ENCODE results near the gene RNASEL.

DNA sequence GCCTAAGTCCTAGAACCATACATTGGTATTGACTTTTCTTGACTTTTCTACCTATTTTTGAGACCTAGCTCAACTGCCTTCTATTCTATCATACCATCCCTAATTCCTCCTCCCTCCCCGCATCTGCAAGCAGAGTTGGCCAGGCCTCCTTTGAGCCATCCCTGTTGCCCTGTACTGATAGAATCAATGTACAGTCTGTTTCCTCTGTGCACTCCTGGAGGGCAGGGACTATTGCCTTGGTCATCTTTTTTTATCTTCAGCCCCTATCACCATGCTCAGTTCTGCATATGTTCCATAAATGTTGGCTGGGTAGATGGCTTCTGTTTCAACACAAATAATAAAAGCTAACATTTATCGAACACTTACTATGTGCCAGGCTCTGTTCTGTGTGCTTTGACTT lies 19.2 kb upstream of the RNASEL start:
- TF ChIP-seq, protein P1, sequence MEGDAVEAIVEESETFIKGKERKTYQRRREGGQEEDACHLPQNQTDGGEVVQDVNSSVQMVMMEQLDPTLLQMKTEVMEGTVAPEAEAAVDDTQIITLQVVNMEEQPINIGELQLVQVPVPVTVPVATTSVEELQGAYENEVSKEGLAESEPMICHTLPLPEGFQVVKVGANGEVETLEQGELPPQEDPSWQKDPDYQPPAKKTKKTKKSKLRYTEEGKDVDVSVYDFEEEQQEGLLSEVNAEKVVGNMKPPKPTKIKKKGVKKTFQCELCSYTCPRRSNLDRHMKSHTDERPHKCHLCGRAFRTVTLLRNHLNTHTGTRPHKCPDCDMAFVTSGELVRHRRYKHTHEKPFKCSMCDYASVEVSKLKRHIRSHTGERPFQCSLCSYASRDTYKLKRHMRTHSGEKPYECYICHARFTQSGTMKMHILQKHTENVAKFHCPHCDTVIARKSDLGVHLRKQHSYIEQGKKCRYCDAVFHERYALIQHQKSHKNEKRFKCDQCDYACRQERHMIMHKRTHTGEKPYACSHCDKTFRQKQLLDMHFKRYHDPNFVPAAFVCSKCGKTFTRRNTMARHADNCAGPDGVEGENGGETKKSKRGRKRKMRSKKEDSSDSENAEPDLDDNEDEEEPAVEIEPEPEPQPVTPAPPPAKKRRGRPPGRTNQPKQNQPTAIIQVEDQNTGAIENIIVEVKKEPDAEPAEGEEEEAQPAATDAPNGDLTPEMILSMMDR (IDR thresholded peaks at IDR 0.05), result no peak
- no peak for TF ChIP-seq POLR2A (IDR thresholded peaks at IDR 0.05)

Measured in lower leg skin (tissue), 3 donors.